GM23248 (cell line): ENCODE measurements around the gene HCFC1R1. TPM values are rescaled to one million over a fixed set of nuclear protein-coding genes. Genes with fewer than 3 reads are reported as not detected.

Experiments used
- DNase-seq: peaks from one replicate; pipeline ENCODE4 v3.0.0-alpha.2; 2015
- H2AFZ ChIP-seq: fragments of 200-600 bp; sonication (generic); 2 replicates; pipeline ENCODE4 v1.6.1; 2016; ENCODE audit warnings: antibody characterized with exemption
- H3F3A ChIP-seq: fragments of 200-600 bp; sonication (generic); 2 replicates; pipeline ENCODE4 v1.6.1; 2016; ENCODE audit warnings: mild to moderate bottlenecking, antibody characterized with exemption, mixed run types; ENCODE audit not compliant: insufficient read depth
- H3K27ac ChIP-seq: fragments of 200-600 bp; sonication (generic); 2 replicates; pipeline ENCODE4 v1.5.1; 2016; ENCODE audit warnings: mild to moderate bottlenecking
- H3K27me3 ChIP-seq: fragments of 200-600 bp; sonication (generic); replicated peaks from 2 replicates; pipeline ENCODE4 v1.6.1; 2016; ENCODE audit warnings: mild to moderate bottlenecking; ENCODE audit not compliant: insufficient read depth
- H3K36me3 ChIP-seq: fragments of 200-600 bp; sonication (generic); 2 replicates; pipeline ENCODE4 v1.6.1; 2016; ENCODE audit warnings: low read depth, mild to moderate bottlenecking
- H3K4me1 ChIP-seq: fragments of 200-600 bp; sonication (generic); 2 replicates; pipeline ENCODE4 v1.6.1; 2016; ENCODE audit warnings: mild to moderate bottlenecking; ENCODE audit not compliant: insufficient read depth
- H3K4me2 ChIP-seq: fragments of 200-600 bp; sonication (generic); one replicate; pipeline ENCODE4 v1.6.1; 2016; ENCODE audit warnings: mild to moderate bottlenecking; ENCODE audit not compliant: unreplicated experiment
- H3K4me3 ChIP-seq: fragments of 200-600 bp; sonication (generic); 2 replicates; pipeline ENCODE4 v1.5.1; 2016; ENCODE audit warnings: mild to moderate bottlenecking
- H3K79me2 ChIP-seq: fragments of 200-600 bp; sonication (generic); 2 replicates; pipeline ENCODE4 v1.6.1; 2016; ENCODE audit warnings: mild to moderate bottlenecking; ENCODE audit not compliant: insufficient read depth
- H3K9ac ChIP-seq: fragments of 200-600 bp; sonication (generic); 2 replicates; pipeline ENCODE4 v1.6.1; 2016; ENCODE audit warnings: mild to moderate bottlenecking
- H3K9me2 ChIP-seq: fragments of 200-600 bp; sonication (generic); 2 replicates; pipeline ENCODE4 v1.6.1; 2016; ENCODE audit warnings: mixed run types, mild to moderate bottlenecking, moderate library complexity; ENCODE audit not compliant: insufficient read depth
- H3K9me3 ChIP-seq: fragments of 200-600 bp; sonication (generic); one replicate; pipeline ENCODE4 v1.6.1; 2017; ENCODE audit warnings: low read depth
- H4K20me1 ChIP-seq: fragments of 200-600 bp; sonication (generic); 2 replicates; pipeline ENCODE4 v1.6.0; 2016; ENCODE audit not compliant: insufficient read depth
- EZH2 ChIP-seq: fragments of 200-600 bp; sonication (generic); IDR thresholded peaks from 2 replicates; pipeline ENCODE4 v1.6.1; 2018; ENCODE audit warnings: antibody characterized with exemption, mild to moderate bottlenecking; ENCODE audit not compliant: insufficient read depth, poor library complexity, severe bottlenecking
- EZH2phosphoT487 ChIP-seq: fragments of 200-600 bp; sonication (generic); IDR thresholded peaks from 2 replicates; pipeline ENCODE4 v1.6.1; 2018; ENCODE audit warnings: antibody characterized with exemption, moderate library complexity, mild to moderate bottlenecking, low read depth; ENCODE audit not compliant: insufficient read depth
- WGBS, 2 experiments: methylation state at CpG; one replicate each; pipeline ENCODE4 v1.1.6; 2015 to 2017; ENCODE audit warnings: low lambda C conversion rate in 2 of 2, low coverage in 1 of 2; ENCODE audit errors: missing lambda C conversion rate in 2 of 2; 5-methylcytosine and 5-hydroxymethylcytosine counted together
- in situ Hi-C: fragments of 300-500 bp; cut with MboI; formaldehyde crosslinking; loops from 2 replicates; pipeline ENCODE4 v1.15.0; 2020
- polyA plus RNA-seq: library from polyadenylated mRNA; unstranded; fragments of >200 nt; fragmentation: Nextera tagmentation; extraction: Ambion mirVana; gene quantifications from 2 replicates; pipeline ENCODE4 v1.2.1, GENCODE V29; 2016
- total RNA-seq: library from RNA; depleted of rRNA; stranded (reverse); fragments of >200 nt; shearing (Covaris generic); gene quantifications from 2 replicates; pipeline ENCODE4 v1.2.3, GENCODE V29; 2014

Gene HCFC1R1
- total and polyA plus RNA-seq, 2 experiments from 2014 or later: 7.2 to 53.2 TPM

DNA sequence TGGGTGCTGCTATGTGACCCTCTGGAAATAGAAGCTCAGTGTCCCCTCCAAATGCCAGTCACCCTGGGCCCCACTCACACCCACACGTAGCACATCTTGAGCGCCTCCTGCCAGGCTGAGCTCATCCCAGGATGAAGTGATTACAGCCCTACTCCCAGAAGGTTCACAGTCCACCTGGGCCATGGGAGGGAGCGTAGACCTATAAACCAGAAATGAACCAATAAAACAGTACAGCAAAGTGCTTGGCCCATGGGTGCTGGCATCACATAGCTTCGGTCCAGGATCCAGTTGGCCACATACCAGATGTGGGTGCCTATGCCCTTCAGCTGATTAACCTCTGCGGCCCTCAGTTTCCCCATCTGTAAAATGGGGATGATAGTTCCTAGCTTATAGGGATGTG is 15.2 kb upstream of the HCFC1R1 start:
- DNase-seq: no peak
- H3F3A ChIP-seq: no peaks in the 10 kb centered on the region
- H3K4me2 ChIP-seq: no peak overlapping the region
- no peaks in the 10 kb centered on the region for H4K20me1 ChIP-seq
- no peak overlapping the region for H3K4me3 ChIP-seq
- H3K79me2 ChIP-seq: no peaks in the 10 kb centered on the region
- H3K36me3 ChIP-seq: no peaks in the 10 kb centered on the region
- H3K27ac ChIP-seq: no peak overlapping the region
- in situ Hi-C loops: no loop called here
- H3K27me3 ChIP-seq: peaks cover 35% of the 10 kb centered on the region
- H2AFZ ChIP-seq: no peak overlapping the region
- no peaks in the 10 kb centered on the region for H3K9me2 ChIP-seq
- 65 to 70% methylated on average over 5 of the region's 5 CpGs for WGBS, 2 experiments
- no peaks in the 10 kb centered on the region for H3K4me1 ChIP-seq
- TF ChIP-seq EZH2 (no peak), EZH2phosphoT487 (no peak)
- no peak overlapping the region for H3K9ac ChIP-seq
- no peaks in the 10 kb centered on the region for H3K9me3 ChIP-seq

DNA sequence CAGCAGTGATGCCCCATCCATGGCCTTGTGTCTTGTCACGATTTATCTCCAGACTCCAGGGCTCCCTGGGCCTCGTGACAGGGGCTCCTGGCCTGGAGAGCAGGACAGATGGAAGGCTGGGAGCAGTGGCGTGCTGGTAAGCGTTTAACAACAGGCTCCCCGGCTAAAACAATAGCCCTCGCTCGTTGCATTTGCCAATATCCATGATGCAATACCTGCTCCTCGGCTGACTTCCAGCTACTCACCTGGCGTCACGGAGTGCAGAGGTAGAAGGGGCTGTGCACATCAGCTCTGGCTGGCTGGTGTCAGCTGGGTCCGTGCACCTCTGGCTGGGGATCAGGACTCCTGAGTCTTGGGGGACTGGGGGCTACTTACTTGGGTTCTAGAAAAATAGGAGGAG is 14.5 kb upstream of the HCFC1R1 start:
- no peaks in the 10 kb centered on the region for H3K36me3 ChIP-seq
- no peaks in the 10 kb centered on the region for H3K4me1 ChIP-seq
- no peak overlapping the region for H3K4me3 ChIP-seq
- H3K9me2 ChIP-seq: no peaks in the 10 kb centered on the region
- no peak overlapping the region for H3K27ac ChIP-seq
- no peak overlapping the region for H3K4me2 ChIP-seq
- WGBS, 2 experiments: 22 to 27% methylated on average over 11 of the region's 11 CpGs
- H3K27me3 ChIP-seq: peaks cover 40% of the 10 kb centered on the region
- in situ Hi-C loops: no loop called here
- no peaks in the 10 kb centered on the region for H3K79me2 ChIP-seq
- peak; percentile 10 for DNase-seq
- H3K9ac ChIP-seq: no peak overlapping the region
- no peak overlapping the region for H2AFZ ChIP-seq
- TF ChIP-seq EZH2phosphoT487 (no peak), EZH2 (no peak)
- H4K20me1 ChIP-seq: no peaks in the 10 kb centered on the region
- H3K9me3 ChIP-seq: no peaks in the 10 kb centered on the region
- H3F3A ChIP-seq: no peaks in the 10 kb centered on the region

GRCh38 chr16:3036726-3037315 is 13.1 kb upstream of the HCFC1R1 start, which contains the start of gene BICDL2:
Gene BICDL2 (minus strand): TSS chr16:3036944. CDS start chr16:3035496, 1,448 bp downstream.
- no peaks in the 10 kb centered on the region for H3K9me2 ChIP-seq
- in situ Hi-C loops: no loop called here
- no peaks in the 10 kb centered on the region for H3F3A ChIP-seq
- no peaks in the 10 kb centered on the region for H3K36me3 ChIP-seq
- no peaks in the 10 kb centered on the region for H3K9me3 ChIP-seq
- H3K4me3 ChIP-seq: no peak within 1 kb of the TSS
- no peak within 1 kb of the TSS for H3K9ac ChIP-seq
- no peaks in the 10 kb centered on the region for H4K20me1 ChIP-seq
- DNase-seq: no peak
- WGBS, 2 experiments: 12 to 16% methylated on average over 31 to 33 of the region's 44 CpGs
- no peaks in the 10 kb centered on the region for H3K4me1 ChIP-seq
- 0 out of 2 replicates have a peak, but pooled peaks have one; percentile 30 for TF ChIP-seq EZH2phosphoT487
- TF ChIP-seq EZH2: no peak
- peaks cover 42% of the 10 kb centered on the region for H3K27me3 ChIP-seq
- H2AFZ ChIP-seq: no peak within 1 kb of the TSS
- H3K79me2 ChIP-seq: no peaks in the 10 kb centered on the region
- H3K4me2 ChIP-seq: no peak within 1 kb of the TSS
- H3K27ac ChIP-seq: no peak within 1 kb of the TSS

GRCh38 chr16:3035972-3036725 is 12.4 kb upstream of the HCFC1R1 start:
- H3K9me2 ChIP-seq: no peaks in the 10 kb centered on the region
- no peak overlapping the region for H3K4me3 ChIP-seq
- H3K4me2 ChIP-seq: no peak overlapping the region
- H3K79me2 ChIP-seq: no peaks in the 10 kb centered on the region
- no peak overlapping the region for H2AFZ ChIP-seq
- H3K36me3 ChIP-seq: no peaks in the 10 kb centered on the region
- H3K9me3 ChIP-seq: no peaks in the 10 kb centered on the region
- no peaks in the 10 kb centered on the region for H4K20me1 ChIP-seq
- no peaks in the 10 kb centered on the region for H3F3A ChIP-seq
- in situ Hi-C loops: no loop called here
- no peak overlapping the region for H3K9ac ChIP-seq
- 2 to 4% methylated on average over 23 to 40 of the region's 40 CpGs for WGBS, 2 experiments
- TF ChIP-seq EZH2phosphoT487 (peak; percentile 21; the same call in 1 of the 2 replicates), EZH2 (no peak)
- no peak for DNase-seq
- no peak overlapping the region for H3K27ac ChIP-seq
- peaks cover 42% of the 10 kb centered on the region for H3K27me3 ChIP-seq
- no peaks in the 10 kb centered on the region for H3K4me1 ChIP-seq
